ENCODE measurements around the gene GABRD.
A peak's percentile ranks its signal among the peaks of the same experiment; 100 is the strongest.

GABRD gene

GRCh38 chr1:1996207-1996651 is 22.9 kb upstream of the GABRD start:
- H3K9me3 Mint-ChIP-seq = no peaks in the 10 kb centered on the region

DNA sequence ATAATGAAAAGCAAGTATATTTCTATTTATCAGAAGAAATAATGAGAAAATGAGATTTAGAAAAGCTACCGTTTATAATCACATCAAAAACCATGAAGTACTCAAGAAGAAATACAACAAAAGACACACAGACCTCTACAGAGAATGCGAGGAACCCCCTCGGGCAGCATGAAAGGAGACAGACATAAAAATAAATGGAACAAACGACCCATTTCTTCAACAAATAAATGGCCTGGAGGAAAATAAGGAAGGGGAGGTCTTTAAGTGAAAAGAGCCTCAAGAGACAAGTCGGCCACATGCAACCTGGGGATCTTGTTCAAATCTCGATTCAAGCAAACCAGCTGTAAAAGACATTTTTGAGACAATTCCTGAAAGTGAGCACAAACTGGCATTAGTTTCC is 21.6 kb upstream of the GABRD start:
- Mint-ChIP-seq H3K4me3 (no peak overlapping the region), H3K4me1 (no peaks in the 10 kb centered on the region), H3K36me3 (no peaks in the 10 kb centered on the region), H3K27ac (no peak overlapping the region), H3K27me3 (peaks cover 26% of the 10 kb centered on the region), H3K9me3 (no peaks in the 10 kb centered on the region)
- no peak for ATAC-seq (ENCODE audit: low read depth)
- no peak for DNase-seq (ENCODE audit: low spot score in 2 of 2)

More at GRCh38 chr1:1996207-1996651, 22.9 kb upstream of the GABRD start:
- DNase-seq (ENCODE audit: low spot score in 2 of 2) = no peak
- Mint-ChIP-seq H3K27ac (no peak overlapping the region), H3K27me3 (peaks cover 24% of the 10 kb centered on the region), H3K4me1 (no peaks in the 10 kb centered on the region), H3K4me3 (no peak overlapping the region), H3K36me3 (no peaks in the 10 kb centered on the region)
- ATAC-seq (ENCODE audit: low read depth) = no peak

GRCh38 chr1:2000432-2000831 is 18.7 kb upstream of the GABRD start:
- DNase-seq (ENCODE audit: low spot score in 2 of 2) (no peak), ATAC-seq (ENCODE audit: low read depth) (no peak)
- Mint-ChIP-seq H3K27ac (no peak overlapping the region), H3K4me1 (no peaks in the 10 kb centered on the region), H3K27me3 (peaks cover 27% of the 10 kb centered on the region), H3K4me3 (no peak overlapping the region), H3K9me3 (no peaks in the 10 kb centered on the region), H3K36me3 (no peaks in the 10 kb centered on the region)

GRCh38 chr1:2000850-2001249 is 18.3 kb upstream of the GABRD start:
- no peak overlapping the region for H3K27ac Mint-ChIP-seq
- H3K4me3 Mint-ChIP-seq = no peak overlapping the region
- H3K36me3 Mint-ChIP-seq = no peaks in the 10 kb centered on the region
- peaks cover 27% of the 10 kb centered on the region for H3K27me3 Mint-ChIP-seq
- no peak for ATAC-seq (ENCODE audit: low read depth)
- H3K4me1 Mint-ChIP-seq = no peaks in the 10 kb centered on the region
- H3K9me3 Mint-ChIP-seq = no peaks in the 10 kb centered on the region
- no peak for DNase-seq (ENCODE audit: low spot score in 2 of 2)

- no peak overlapping the region for H3K4me3 Mint-ChIP-seq
- H3K27ac Mint-ChIP-seq = no peak overlapping the region
- DNase-seq (ENCODE audit: low spot score in 2 of 2) (no peak), ATAC-seq (ENCODE audit: low read depth) (no peak)
- H3K4me1 Mint-ChIP-seq = no peaks in the 10 kb centered on the region
- H3K27me3 Mint-ChIP-seq = peaks cover 24% of the 10 kb centered on the region
- H3K36me3 Mint-ChIP-seq = no peaks in the 10 kb centered on the region
- H3K9me3 Mint-ChIP-seq = no peaks in the 10 kb centered on the region
These were observed 17.3 kb upstream of the GABRD start for GRCh38 chr1:2001773-2002411.

DNA sequence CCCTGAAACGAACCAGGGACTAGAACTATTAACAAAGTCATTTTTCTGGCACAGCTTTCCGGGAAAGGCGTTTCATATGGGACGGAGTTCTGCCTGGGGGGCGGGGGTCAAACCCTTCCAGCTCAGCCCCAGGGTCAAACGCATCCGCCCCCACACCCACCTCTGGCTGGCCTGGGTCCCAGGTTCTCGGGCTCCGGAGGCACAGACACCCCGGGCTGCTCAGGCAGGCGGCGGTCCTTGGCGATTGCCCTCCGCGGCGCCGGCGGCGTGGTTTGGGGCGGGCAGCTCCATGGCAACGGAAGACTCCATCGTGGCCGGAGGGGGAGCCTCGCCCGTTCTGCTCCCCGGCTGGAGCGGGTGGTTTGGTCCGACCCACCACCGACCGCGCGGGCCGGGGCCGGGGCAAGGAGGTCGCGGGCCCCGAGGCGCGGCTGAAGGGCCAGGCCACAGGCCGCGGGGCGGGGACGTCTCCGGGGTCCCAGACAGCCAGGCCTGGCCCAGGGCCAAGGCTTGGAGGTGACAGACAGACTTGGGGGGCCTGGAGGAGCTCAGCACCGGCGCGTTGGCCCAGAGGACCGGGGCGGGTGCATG is 15.5 kb upstream of the GABRD start, which contains the start of gene CFAP74:
Gene CFAP74, minus strand, starts transcription at position 246 of the 591 bp plus-strand sequence. CDS start 12,830 bp downstream, outside the sequence.
- no peak for ATAC-seq (ENCODE audit: low read depth)
- Mint-ChIP-seq H3K9me3 (no peaks in the 10 kb centered on the region), H3K4me3 (no peak within 1 kb of the TSS), H3K36me3 (no peaks in the 10 kb centered on the region), H3K4me1 (no peaks in the 10 kb centered on the region), H3K27ac (no peak within 1 kb of the TSS), H3K27me3 (peaks cover 20% of the 10 kb centered on the region)
- DNase-seq (ENCODE audit: low spot score in 2 of 2) = no peak

GRCh38 chr1:2004856-2005255 is 14.3 kb upstream of the GABRD start:
- Mint-ChIP-seq H3K4me1 (no peaks in the 10 kb centered on the region), H3K27me3 (peaks cover 15% of the 10 kb centered on the region), H3K36me3 (no peaks in the 10 kb centered on the region), H3K9me3 (no peaks in the 10 kb centered on the region), H3K27ac (no peak overlapping the region), H3K4me3 (no peak overlapping the region)
- ATAC-seq (ENCODE audit: low read depth) = no peak
- no peak for DNase-seq (ENCODE audit: low spot score in 2 of 2)

DNA sequence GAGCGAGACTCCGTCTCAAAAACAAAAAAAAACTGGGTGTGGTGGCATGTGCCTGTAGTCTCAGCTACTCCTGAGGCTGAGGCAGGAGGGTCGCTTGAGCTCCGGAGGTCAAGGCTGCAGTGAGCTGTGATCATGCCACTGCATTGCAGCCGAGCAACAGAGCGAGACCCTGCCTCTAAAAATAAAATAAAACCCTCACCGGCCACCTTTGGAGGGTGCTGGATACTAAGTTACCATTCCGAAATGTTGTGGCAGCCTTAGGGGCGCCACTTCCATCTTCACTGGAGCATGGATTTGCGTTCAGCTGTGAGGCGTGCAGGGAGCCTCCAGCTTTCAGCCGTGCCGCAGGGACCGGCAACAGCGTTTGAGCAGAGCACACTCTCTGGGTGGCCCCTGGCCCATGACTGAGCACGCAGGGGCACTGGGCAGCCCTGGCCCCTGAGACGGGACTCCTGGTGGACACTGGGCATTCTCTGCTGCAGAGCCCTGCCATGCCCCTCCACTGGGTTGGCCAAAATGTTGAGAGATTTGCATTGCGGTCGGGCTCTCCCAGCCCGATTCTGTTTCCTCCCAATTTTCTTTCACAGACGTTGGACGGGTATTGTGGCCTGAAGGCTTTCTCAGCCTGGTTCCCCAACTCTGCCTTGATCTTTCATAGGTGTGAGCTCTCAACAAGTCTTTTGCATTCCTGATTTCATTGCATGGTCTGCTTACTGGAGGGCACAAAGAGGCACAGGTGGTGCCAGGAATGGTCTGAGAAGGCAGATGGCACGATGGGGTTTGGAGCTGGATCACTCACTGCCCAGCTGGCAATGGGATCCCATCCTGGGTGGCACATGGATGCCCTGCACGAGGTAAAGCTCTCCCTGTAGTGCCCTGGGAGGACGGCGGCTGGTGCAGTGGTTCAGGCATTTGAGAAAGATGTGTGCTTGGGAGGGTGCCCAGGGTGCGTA is 9.8 kb upstream of the GABRD start:
- no peak for ATAC-seq (ENCODE audit: low read depth)
- H3K36me3 Mint-ChIP-seq = no peaks in the 10 kb centered on the region
- no peak for DNase-seq (ENCODE audit: low spot score in 2 of 2)
- H3K4me1 Mint-ChIP-seq = no peaks in the 10 kb centered on the region
- H3K9me3 Mint-ChIP-seq = no peaks in the 10 kb centered on the region
- no peak overlapping the region for H3K4me3 Mint-ChIP-seq
- no peak overlapping the region for H3K27ac Mint-ChIP-seq
- peaks cover 2% of the 10 kb centered on the region for H3K27me3 Mint-ChIP-seq

DNA sequence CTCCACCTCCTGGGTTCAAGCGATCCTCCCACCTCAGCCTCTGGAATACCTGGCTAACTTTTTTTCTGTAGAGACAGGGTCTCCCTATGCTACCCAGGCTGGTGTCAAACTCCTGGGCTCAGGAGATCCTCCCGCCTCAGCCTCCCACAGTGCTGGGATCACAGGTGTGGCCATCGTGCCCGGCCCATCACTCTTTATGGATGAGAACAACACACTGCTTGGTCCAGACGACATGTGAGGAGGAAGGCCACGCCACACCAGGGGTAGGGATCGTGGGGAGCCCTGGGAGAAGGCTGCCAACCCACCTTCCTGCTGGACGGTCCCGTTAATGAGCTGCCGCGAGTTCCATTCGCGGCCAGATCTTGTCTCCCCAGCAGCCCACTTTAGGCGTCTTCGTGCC is 5.0 kb upstream of the GABRD start:
- Mint-ChIP-seq H3K4me3 (no peak overlapping the region), H3K4me1 (peaks cover 3% of the 10 kb centered on the region), H3K27me3 (peaks cover 24% of the 10 kb centered on the region), H3K36me3 (no peaks in the 10 kb centered on the region), H3K27ac (no peak overlapping the region), H3K9me3 (no peaks in the 10 kb centered on the region)
- no peak for ATAC-seq (ENCODE audit: low read depth)
- DNase-seq (ENCODE audit: low spot score in 2 of 2) = no peak

DNA sequence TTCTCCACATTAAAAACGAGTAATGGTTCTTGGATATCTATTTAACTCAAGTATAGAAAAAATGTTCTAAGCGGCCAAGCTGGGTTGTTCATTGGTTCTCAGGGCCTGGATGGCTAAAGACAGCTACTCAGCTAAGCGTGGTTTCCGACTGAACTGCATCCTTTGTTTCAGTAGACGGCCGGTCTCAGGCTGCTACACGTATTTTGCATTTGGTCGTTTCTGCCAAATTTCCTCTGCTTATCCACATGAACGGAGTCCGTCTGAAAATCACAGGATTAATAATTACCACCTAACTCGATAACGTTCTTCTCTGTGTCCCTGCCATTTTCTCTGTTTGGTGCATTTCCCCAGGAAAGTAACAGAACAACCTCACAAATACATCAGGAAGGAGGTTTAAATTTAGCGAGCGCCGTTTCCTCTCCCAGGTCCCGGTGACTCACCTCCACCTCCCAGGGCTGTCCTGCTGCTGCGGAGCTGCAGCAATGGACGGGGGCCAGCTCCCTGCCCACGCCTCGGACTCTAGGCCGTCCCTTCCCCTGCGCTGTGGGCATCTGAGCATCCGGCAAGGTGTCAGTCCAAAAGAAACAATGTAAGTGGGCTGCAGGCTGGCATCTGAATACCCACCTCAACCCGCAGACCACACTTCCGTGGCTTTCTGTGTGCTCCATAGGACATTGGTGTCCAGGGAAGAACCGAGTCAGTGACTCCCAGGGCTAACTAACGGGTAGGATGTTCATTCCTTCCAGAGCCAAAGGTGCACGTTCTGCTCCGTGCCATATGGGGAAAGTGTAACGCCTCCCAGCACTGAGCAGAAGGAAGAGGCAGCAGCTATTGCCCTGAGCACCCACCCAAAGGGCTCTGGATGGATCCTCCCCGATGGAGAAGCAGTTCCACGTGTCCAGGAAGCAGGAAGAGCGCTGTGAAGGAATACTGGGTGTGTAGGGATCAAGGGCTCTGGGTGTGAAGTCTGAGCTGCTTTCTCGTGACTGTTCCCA is 4.1 kb upstream of the GABRD start:
- no peak overlapping the region for H3K27ac Mint-ChIP-seq
- no peaks in the 10 kb centered on the region for H3K9me3 Mint-ChIP-seq
- no peak overlapping the region for H3K4me3 Mint-ChIP-seq
- peaks cover 24% of the 10 kb centered on the region for H3K27me3 Mint-ChIP-seq
- no peak for ATAC-seq (ENCODE audit: low read depth)
- no peak for DNase-seq (ENCODE audit: low spot score in 2 of 2)
- peaks cover 3% of the 10 kb centered on the region for H3K4me1 Mint-ChIP-seq
- H3K36me3 Mint-ChIP-seq = no peaks in the 10 kb centered on the region

- no peaks in the 10 kb centered on the region for H3K36me3 Mint-ChIP-seq
- H3K27ac Mint-ChIP-seq = no peak overlapping the region
- ATAC-seq (ENCODE audit: low read depth) = no peak
- no peaks in the 10 kb centered on the region for H3K9me3 Mint-ChIP-seq
- peaks cover 28% of the 10 kb centered on the region for H3K27me3 Mint-ChIP-seq
- DNase-seq (ENCODE audit: low spot score in 2 of 2) = no peak
- H3K4me1 Mint-ChIP-seq = peaks cover 3% of the 10 kb centered on the region
- no peak overlapping the region for H3K4me3 Mint-ChIP-seq
These were observed 3.0 kb upstream of the GABRD start for GRCh38 chr1:2016123-2016522.

DNA sequence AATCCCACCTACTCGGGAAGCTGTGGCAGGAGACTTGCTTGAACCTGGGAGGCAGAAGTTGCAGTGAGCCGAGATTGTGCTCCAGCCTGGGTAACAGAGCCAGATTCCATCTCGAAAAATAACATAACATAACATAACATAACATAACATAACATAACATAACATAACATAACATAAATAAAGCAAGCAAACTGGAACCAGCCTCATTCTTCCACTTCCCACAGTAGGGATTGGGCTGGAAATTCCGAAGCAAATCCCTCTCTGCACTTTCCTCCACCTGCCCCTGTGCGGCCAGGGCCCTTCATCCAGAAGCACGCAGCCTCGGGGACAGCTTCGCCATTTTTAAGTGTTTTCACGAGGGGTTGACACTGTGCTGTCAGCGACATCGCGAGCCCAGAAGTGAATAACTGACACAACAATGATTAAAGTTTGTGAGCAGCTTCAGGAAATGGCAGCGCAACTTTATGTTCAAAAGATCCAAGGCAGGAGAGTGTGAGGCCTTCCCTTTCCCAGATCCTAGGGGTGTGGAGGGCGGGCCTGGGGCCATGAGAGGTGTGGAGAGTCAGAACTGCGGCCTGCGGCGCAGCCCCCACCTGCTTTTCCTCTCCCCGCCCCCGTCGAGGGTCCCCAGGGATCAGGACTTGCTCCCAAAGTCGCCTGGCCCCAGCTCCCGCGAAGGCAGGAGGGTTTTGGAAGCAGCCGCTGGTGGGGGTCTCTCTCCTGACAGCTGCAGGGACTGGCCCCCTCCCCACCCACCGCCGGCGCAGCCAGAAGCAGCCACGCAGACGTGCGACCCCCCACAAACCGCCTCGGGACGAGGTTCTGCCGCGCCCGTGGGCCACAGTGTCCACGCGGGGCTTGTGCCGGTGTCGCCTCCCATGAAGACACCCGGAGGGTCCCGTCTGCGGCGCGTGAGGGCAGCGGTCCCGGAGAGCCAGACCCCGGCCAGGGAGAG is 651 bp upstream of the GABRD start:
- Mint-ChIP-seq H3K27ac (no peak overlapping the region), H3K27me3 (peaks cover 28% of the 10 kb centered on the region), H3K36me3 (no peaks in the 10 kb centered on the region), H3K9me3 (no peaks in the 10 kb centered on the region), H3K4me1 (peaks cover 3% of the 10 kb centered on the region), H3K4me3 (peak overlapping the region; percentile 70)
- no peak for ATAC-seq (ENCODE audit: low read depth)
- no peak for DNase-seq (ENCODE audit: low spot score in 2 of 2)
